Large intestine (tissue), 3 donors: ENCODE data around the gene SEMA3E. TPM values are rescaled to one million over a fixed set of nuclear protein-coding genes. Genes with fewer than 3 reads are reported as not detected.

Experiments
- DNase-seq, 2 donors: peaks; one replicate each; pipeline versions ENCODE4 v3.0.0 to v3.0.0-alpha.2; 2013
- H3K27ac ChIP-seq: one replicate; pipeline ENCODE4 v1.5.1; 2013; ENCODE audit warnings: low read length
- H3K27me3 ChIP-seq: 2 replicates; pipeline ENCODE4 v1.6.1; 2013; ENCODE audit warnings: low read length; ENCODE audit not compliant: control insufficient read depth, insufficient read depth
- H3K36me3 ChIP-seq: 2 replicates; pipeline ENCODE4 v1.6.1; 2013; ENCODE audit warnings: low read length; ENCODE audit not compliant: control insufficient read depth, insufficient read depth
- H3K4me1 ChIP-seq: one replicate; pipeline ENCODE4 v1.6.1; 2013; ENCODE audit warnings: low read length; ENCODE audit not compliant: control insufficient read depth, insufficient read depth
- H3K4me3 ChIP-seq: one replicate; pipeline ENCODE4 v1.5.1; 2013; ENCODE audit warnings: low read length
- H3K9me3 ChIP-seq: one replicate; pipeline ENCODE4 v1.6.1; 2013; ENCODE audit warnings: mild to moderate bottlenecking, low read depth, low read length, moderate library complexity; ENCODE audit not compliant: control insufficient read depth
- WGBS: methylation state at CpG from one replicate; pipeline ENCODE4 v1.1.5; 2013; ENCODE audit warnings: low lambda C conversion rate; ENCODE audit not compliant: insufficient coverage; 5-methylcytosine and 5-hydroxymethylcytosine counted together
- polyA plus RNA-seq: library from polyadenylated mRNA; unstranded; fragments of 120-200 nt; gene quantifications from one replicate; pipeline ENCODE4 v1.2.1, GENCODE V29; 2013

The SEMA3E gene
- polyA plus RNA-seq, 1 donor, result 0.82 TPM

DNA sequence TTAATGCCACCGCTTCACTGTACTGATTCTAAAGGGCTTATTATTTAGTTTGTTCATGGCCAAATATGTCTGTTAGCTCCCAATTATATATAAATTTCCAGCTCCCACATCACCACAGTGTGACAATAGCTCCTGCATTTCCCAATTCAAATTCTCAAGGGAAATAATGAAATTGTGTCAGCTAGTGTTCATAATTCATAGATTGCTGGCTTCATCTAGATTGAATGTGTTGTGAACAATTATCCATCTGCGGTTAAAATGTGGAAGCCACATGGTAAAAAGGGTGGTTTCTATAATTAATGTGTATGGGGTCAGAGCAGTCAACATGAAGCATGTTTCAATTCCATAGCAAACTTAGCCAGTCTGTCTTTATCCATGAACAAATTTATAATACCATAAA, 154.3 kb downstream of the SEMA3E start:
- H3K27me3 ChIP-seq, result no peaks in the 10 kb centered on the region
- H3K4me3 ChIP-seq, result no peak overlapping the region
- no peaks in the 10 kb centered on the region for H3K36me3 ChIP-seq
- WGBS, result no CpG with 5 or more reads among the region's 2 CpGs
- no peak overlapping the region for H3K27ac ChIP-seq
- H3K4me1 ChIP-seq, result no peaks in the 10 kb centered on the region
- no peaks in the 10 kb centered on the region for H3K9me3 ChIP-seq
- DNase-seq, result no peak

DNA sequence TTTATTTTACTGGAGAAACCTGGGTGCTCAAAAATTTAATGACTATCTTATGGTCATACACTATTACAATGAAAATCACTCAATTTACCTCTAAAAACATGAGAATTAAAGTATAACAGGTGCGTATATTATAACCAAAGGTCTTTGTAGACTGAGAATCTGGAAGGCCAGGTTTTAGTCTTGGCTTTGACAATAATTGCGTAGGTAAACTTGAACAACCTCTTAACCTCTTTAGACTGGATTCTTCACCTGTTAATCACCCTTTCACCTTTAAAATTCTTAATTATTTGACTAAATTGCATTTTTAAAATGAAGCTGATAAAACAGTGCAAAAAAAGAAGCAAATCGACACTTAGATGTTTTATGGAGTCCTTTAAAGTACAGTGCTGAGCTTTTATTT, 156.1 kb downstream of the SEMA3E start:
- Histone ChIP-seq H3K9me3 (no peaks in the 10 kb centered on the region), H3K4me3 (no peak overlapping the region), H3K4me1 (no peaks in the 10 kb centered on the region), H3K27me3 (no peaks in the 10 kb centered on the region), H3K27ac (no peak overlapping the region), H3K36me3 (no peaks in the 10 kb centered on the region)
- no peak for DNase-seq
- WGBS, result 83% methylated on average over 1 of the region's 3 CpGs

DNA sequence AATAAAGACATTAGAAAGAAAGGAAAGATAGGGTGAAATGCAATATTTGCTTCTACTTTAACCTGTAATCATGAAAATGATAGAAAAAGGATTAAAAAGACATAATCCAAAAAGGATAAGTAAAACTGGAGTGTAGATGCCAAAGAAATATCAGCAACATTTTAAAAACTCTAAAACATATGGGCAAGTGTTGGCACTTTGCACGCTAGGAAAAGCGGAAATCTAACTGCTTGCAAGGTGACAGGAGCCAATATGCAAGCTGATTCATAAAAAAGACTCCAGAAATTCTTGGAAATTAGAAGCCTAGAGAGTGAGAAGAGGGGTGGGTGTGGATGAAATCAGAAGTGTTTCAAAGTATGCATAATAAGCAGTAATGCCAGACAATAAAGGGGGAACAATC, 161.1 kb downstream of the SEMA3E start:
- no peak for DNase-seq
- Histone ChIP-seq H3K27ac (no peak overlapping the region), H3K4me3 (no peak overlapping the region), H3K27me3 (no peaks in the 10 kb centered on the region), H3K9me3 (no peaks in the 10 kb centered on the region), H3K4me1 (no peaks in the 10 kb centered on the region), H3K36me3 (no peaks in the 10 kb centered on the region)
- no CpG with 5 or more reads among the region's 2 CpGs for whole genome bisulfite sequencing

DNA sequence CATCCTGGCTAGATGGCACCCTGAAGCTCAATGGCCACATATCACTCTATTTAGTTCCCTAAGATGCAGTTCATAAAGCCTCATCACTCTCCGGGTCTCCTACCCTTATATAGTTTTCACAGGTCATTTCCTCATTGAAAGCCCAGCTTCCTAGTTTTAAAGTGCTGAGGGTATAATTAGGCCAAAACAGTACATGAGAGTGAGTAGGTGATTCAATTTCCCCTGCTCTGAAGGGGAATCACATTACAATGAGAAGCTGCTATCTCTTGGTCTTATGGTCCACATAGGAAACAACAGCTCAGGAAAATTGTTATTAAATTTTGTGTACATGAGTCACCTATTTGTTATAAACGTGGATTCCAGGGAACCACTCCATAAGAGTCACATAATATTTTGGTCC, 162.0 kb downstream of the SEMA3E start:
- Histone ChIP-seq H3K27ac (no peak overlapping the region), H3K9me3 (no peaks in the 10 kb centered on the region)
- WGBS, result 100% methylated on average over 1 of the region's 2 CpGs

DNA sequence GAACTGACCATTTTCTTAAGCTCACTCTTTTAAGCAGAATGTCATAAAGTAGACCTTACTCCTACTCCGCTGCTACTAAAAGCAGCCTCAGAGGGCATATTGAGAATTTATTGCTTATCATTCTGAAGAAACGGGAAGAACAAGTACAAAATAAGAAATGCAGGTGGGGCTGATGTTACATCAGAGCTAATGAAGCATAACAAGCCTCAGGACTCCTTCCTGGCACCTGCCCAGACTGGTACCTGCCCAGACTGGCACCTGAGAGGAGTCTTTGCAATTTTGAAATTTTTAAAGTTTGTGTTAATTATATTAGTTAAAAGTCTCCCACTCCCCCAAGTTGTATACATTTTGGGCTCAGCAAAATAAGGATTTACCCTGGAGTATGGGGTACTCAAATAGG, 162.4 kb downstream of the SEMA3E start:
- no CpG with 5 or more reads among the region's 2 CpGs for WGBS
- H3K36me3 ChIP-seq, result no peaks in the 10 kb centered on the region
- no peak for DNase-seq
- H3K27ac ChIP-seq, result no peak overlapping the region
- H3K27me3 ChIP-seq, result no peaks in the 10 kb centered on the region
- no peak overlapping the region for H3K4me3 ChIP-seq
- H3K4me1 ChIP-seq, result no peaks in the 10 kb centered on the region
- H3K9me3 ChIP-seq, result no peaks in the 10 kb centered on the region

More for the DNA sequence above, 162.0 kb downstream of the SEMA3E start:
- Histone ChIP-seq H3K4me3 (no peak overlapping the region), H3K27me3 (no peaks in the 10 kb centered on the region), H3K36me3 (no peaks in the 10 kb centered on the region), H3K4me1 (no peaks in the 10 kb centered on the region)
- DNase-seq, result no peak

DNA sequence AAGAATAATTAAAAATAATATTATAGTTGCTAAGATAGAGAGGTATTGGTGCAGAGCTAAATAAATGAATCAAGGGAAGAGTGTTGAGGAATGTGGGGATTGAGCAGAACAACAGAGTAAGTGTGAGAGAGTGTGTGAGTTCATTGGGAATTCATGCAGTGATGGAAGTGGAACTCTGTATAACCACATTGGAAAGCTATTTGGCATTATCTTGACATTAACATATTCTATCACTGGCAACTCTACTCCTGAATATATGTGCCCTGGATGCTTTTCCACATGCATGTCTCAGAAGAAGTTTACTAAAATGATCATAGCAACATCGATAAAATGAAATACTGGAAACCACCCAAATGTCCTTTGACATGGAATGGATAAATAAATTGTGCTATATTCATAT, 164.1 kb downstream of the SEMA3E start:
- Histone ChIP-seq H3K27ac (no peak overlapping the region), H3K4me3 (no peak overlapping the region), H3K9me3 (no peaks in the 10 kb centered on the region), H3K27me3 (no peaks in the 10 kb centered on the region), H3K36me3 (no peaks in the 10 kb centered on the region), H3K4me1 (no peaks in the 10 kb centered on the region)
- WGBS, result no CpG with 5 or more reads among the region's 1 CpG
- no peak for DNase-seq

DNA sequence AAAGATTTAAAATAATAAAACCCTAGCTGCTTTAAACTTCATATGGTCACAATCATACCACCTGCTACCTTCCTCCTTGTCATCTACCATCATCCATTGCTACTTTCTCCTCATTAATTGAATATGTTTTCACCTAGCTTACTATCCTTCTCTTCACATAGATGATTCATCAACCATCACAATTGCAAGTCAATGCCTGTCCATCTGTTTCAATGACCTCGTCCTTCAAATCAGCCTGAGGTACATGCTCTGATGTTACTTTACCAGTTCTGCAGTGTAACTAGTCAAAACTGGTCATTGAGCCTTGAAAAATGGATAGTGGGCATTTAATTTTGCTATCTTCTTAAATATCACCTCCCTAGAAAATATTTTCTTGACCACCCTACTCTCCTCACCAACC, 164.7 kb downstream of the SEMA3E start:
- DNase-seq, result no peak
- H3K27me3 ChIP-seq, result no peaks in the 10 kb centered on the region
- no CpG with 5 or more reads among the region's 1 CpG for WGBS

DNA sequence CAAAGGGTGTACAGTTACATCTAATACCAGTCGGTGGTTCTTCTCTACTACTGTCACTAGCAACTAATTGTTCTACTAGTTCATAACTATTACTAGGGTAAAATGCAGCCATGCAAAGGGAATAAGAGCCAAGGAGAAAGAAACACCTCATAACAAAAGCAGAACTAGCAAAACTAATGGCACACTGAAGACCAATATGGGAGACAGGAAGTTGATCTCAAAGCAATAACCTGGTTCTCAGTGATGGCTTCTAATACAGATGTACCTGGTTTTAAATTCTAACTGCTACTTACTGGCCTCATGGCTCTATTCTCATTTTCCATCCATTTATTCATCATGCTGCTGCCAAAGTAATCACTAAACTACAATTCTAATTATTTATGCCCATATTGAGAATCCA, 170.3 kb downstream of the SEMA3E start:
- Histone ChIP-seq H3K27ac (no peak overlapping the region), H3K36me3 (no peaks in the 10 kb centered on the region), H3K4me1 (no peaks in the 10 kb centered on the region), H3K27me3 (no peaks in the 10 kb centered on the region), H3K9me3 (no peaks in the 10 kb centered on the region), H3K4me3 (no peak overlapping the region)
- no peak for DNase-seq
- WGBS, result 100% methylated on average over 1 of the region's 1 CpG

More for the DNA sequence above, 164.7 kb downstream of the SEMA3E start:
- no peak overlapping the region for H3K4me3 ChIP-seq
- H3K36me3 ChIP-seq, result no peaks in the 10 kb centered on the region
- H3K4me1 ChIP-seq, result no peaks in the 10 kb centered on the region
- H3K9me3 ChIP-seq, result no peaks in the 10 kb centered on the region
- no peak overlapping the region for H3K27ac ChIP-seq

DNA sequence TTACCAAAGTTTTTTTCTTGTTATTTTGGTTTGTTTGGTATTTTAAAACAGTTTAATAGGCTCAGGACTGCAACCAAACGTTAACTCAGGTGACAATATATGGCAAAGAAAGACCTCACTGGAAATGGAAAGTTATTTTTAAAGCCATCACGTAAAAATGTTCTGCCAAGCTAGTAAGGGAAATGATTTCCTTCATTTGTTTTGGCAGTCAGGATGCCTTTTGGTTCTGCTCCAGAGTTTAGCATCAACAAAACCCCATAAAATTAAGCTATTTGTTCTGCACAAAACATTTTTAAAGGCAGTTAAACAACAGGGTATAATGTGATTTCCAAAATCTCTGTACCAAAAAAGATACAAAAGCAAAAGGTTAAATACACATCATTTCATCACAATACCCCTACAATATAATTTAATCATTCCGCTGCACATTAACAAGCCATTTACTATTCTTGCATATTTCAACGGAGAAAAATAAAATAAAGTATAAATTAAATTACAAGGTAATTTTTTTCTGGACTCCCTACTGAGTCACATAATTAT, 172.4 kb downstream of the SEMA3E start:
- Histone ChIP-seq H3K27me3 (no peaks in the 10 kb centered on the region), H3K27ac (no peak overlapping the region), H3K4me1 (no peaks in the 10 kb centered on the region), H3K9me3 (no peaks in the 10 kb centered on the region), H3K36me3 (no peaks in the 10 kb centered on the region), H3K4me3 (no peak overlapping the region)
- WGBS, result 74% methylated on average over 3 of the region's 4 CpGs
- DNase-seq, result no peak

DNA sequence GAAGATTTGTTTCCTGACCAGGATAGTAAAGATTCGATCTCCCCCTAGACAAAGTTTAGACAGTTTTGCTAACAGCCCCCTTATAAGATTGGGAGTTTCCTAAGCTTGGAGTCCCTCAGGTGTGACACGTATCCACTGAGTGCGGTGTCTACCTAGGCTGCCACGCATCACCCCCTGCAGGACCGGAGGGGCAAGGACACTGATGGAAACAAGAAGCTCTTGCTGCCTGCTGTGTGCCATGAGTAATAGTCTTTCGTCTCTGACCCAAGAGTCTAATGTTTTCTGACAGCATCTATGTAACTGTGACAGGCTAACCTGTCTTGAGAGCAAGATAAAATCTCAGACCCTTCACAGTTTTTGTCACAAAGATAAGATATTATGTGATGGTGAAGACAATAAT, 173.5 kb downstream of the SEMA3E start:
- DNase-seq, result no peak
- Histone ChIP-seq H3K27me3 (no peaks in the 10 kb centered on the region), H3K36me3 (no peaks in the 10 kb centered on the region), H3K9me3 (no peaks in the 10 kb centered on the region), H3K27ac (no peak overlapping the region), H3K4me1 (no peaks in the 10 kb centered on the region), H3K4me3 (no peak overlapping the region)
- no CpG with 5 or more reads among the region's 6 CpGs for WGBS

DNA sequence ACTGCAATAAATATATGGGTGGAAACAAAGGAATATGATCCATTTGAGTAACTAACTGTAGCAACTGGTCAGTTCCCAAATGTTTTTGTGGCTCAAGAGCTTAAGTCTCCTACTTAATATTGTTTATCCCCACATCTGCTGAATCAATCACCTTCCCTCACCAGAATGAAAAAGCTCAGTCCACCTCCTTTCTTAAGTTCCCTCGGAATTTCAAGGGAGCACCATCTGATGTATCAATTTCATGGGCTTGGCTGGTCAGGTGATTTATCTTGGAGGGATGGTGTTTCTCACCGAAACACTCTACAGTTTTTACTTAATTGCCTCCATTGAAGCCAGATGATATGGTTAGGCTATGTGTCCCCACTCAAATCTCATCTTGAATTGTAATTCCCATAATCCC, 176.6 kb downstream of the SEMA3E start:
- DNase-seq, result no peak
- H3K4me3 ChIP-seq, result no peak overlapping the region
- no peaks in the 10 kb centered on the region for H3K36me3 ChIP-seq
- H3K27ac ChIP-seq, result no peak overlapping the region
- WGBS, result no CpG with 5 or more reads among the region's 2 CpGs
- no peaks in the 10 kb centered on the region for H3K9me3 ChIP-seq
- H3K4me1 ChIP-seq, result no peaks in the 10 kb centered on the region
- H3K27me3 ChIP-seq, result no peaks in the 10 kb centered on the region
